Activated CD8-positive, alpha-beta T cell treated with anti-CD3 and anti-CD28 coated beads for 36 hours (primary cell): ENCODE measurements around the gene TAF10. TPM values are rescaled to one million over a fixed set of nuclear protein-coding genes. Genes with fewer than 3 reads are reported as not detected.

ENCODE experiments used
- ATAC-seq: fragments of 200-7000 bp; cut with Tn5 transposase; one replicate; pipeline ENCODE4 v1.10.0; 2021; ENCODE audit warnings: mild to moderate bottlenecking, moderate library complexity
- CTCF ChIA-PET: fragments of 350-600 bp; sonication (Branson Sonifier 250); formaldehyde crosslinking; loops from one replicate; lab custom pipeline; 2021; ENCODE audit warnings: antibody characterized with exemption; lab: Charles Lee
- POLR2A ChIA-PET: fragments of 350-600 bp; sonication (Branson Sonifier 250); formaldehyde crosslinking; loops from one replicate; lab custom pipeline; 2021; ENCODE audit warnings: antibody characterized with exemption; lab: Charles Lee
- DNase-seq: peaks from one replicate; pipeline ENCODE4 v3.0.0-alpha.2; 2020
- H3K27ac Mint-ChIP-seq: one replicate; pipeline ENCODE4 v1.8.0; 2021; ENCODE audit warnings: mild to moderate bottlenecking, mixed read lengths
- H3K27me3 Mint-ChIP-seq: one replicate; pipeline ENCODE4 v1.8.0; 2021; ENCODE audit warnings: mixed read lengths
- H3K36me3 Mint-ChIP-seq: one replicate; pipeline ENCODE4 v1.8.0; 2021; ENCODE audit warnings: low read depth, mixed read lengths
- H3K4me1 Mint-ChIP-seq: one replicate; pipeline ENCODE4 v1.8.0; 2021; ENCODE audit warnings: low read depth, mixed read lengths
- H3K4me3 Mint-ChIP-seq: one replicate; pipeline ENCODE4 v1.8.0; 2021; ENCODE audit warnings: mild to moderate bottlenecking, moderate library complexity, mixed read lengths
- H3K9me3 Mint-ChIP-seq: one replicate; pipeline ENCODE4 v1.8.0; 2021; ENCODE audit warnings: mixed read lengths
- CTCF ChIP-seq: fragments of 200-600 bp; IDR thresholded peaks from one replicate; pipeline ENCODE4 v1.8.0; 2022; ENCODE audit warnings: antibody characterized with exemption, mild to moderate bottlenecking
- intact Hi-C: fragments of 100-400 bp; cut with micrococcal nuclease; formaldehyde crosslinking; loops from one replicate; pipeline ENCODE4 v1.10.0; 2022
- total RNA-seq, 2 experiments: library from RNA; stranded (reverse); gene quantifications; one replicate each; pipeline ENCODE4 v1.2.3, GENCODE V29; 2021

TAF10 gene
- total RNA-seq, 2 experiments from 2014 or later = 151 to 160 TPM

GRCh38 chr11:6646918-6647679 is 35.1 kb upstream of the TAF10 start:
- no peak for TF ChIP-seq CTCF
- CTCF ChIA-PET = interaction anchor here (0.7 to 1.6 kb wide), 7 partner anchors 13 to 116 kb away, joined by 3 to 6 read pairs (median 3); partner anchors contain the start of genes MRPL17, TAF10 and TPP1
- Mint-ChIP-seq H3K36me3 (no peaks in the 10 kb centered on the region), H3K27ac (no peak overlapping the region), H3K4me3 (no peak overlapping the region), H3K4me1 (no peaks in the 10 kb centered on the region), H3K9me3 (no peaks in the 10 kb centered on the region), H3K27me3 (no peaks in the 10 kb centered on the region)
- POLR2A ChIA-PET = interaction anchor here (0.6 to 4.4 kb wide), 6 partner anchors 20 to 36 kb away, joined by 3 to 20 read pairs (median 3); partner anchors contain the start of genes MRPL17 and TPP1
- ATAC-seq (peak; percentile 46), DNase-seq (peak; percentile 47)
- intact Hi-C loops = no loop called here

GRCh38 chr11:6646576-6646917 is 34.5 kb upstream of the TAF10 start:
- POLR2A ChIA-PET = interaction anchor here (0.6 to 4.4 kb wide), 6 partner anchors 19 to 36 kb away, joined by 3 to 20 read pairs (median 3); partner anchors contain the start of genes MRPL17, TAF10 and TPP1
- ATAC-seq (peak; percentile 3), DNase-seq (peak; percentile 20)

GRCh38 chr11:6646071-6646470 is 34.1 kb upstream of the TAF10 start:
- H3K27me3 Mint-ChIP-seq = no peaks in the 10 kb centered on the region
- CTCF ChIA-PET = interaction anchor here (0.9 to 1.6 kb wide), 4 partner anchors 14 to 115 kb away, joined by 3 to 6 read pairs (median 4); partner anchors contain the start of gene MRPL17
- TF ChIP-seq CTCF = no peak
- no peak overlapping the region for H3K27ac Mint-ChIP-seq
- ATAC-seq = no peak
- POLR2A ChIA-PET = interaction anchor here (0.6 to 4.4 kb wide), 5 partner anchors 14 to 36 kb away, joined by 3 to 20 read pairs (median 3); partner anchors contain the start of genes MRPL17, TAF10 and TPP1
- H3K36me3 Mint-ChIP-seq = no peaks in the 10 kb centered on the region
- H3K9me3 Mint-ChIP-seq = no peaks in the 10 kb centered on the region
- no peak overlapping the region for H3K4me3 Mint-ChIP-seq
- peak; percentile 40 for DNase-seq
- intact Hi-C loops = no loop called here
- no peaks in the 10 kb centered on the region for H3K4me1 Mint-ChIP-seq

More at GRCh38 chr11:6646576-6646917, 34.5 kb upstream of the TAF10 start:
- Mint-ChIP-seq H3K27ac (no peak overlapping the region), H3K4me1 (no peaks in the 10 kb centered on the region), H3K27me3 (no peaks in the 10 kb centered on the region), H3K9me3 (no peaks in the 10 kb centered on the region), H3K4me3 (no peak overlapping the region), H3K36me3 (no peaks in the 10 kb centered on the region)
- CTCF ChIA-PET = interaction anchor here (0.9 to 1.6 kb wide), 4 partner anchors 14 to 116 kb away, joined by 3 to 6 read pairs (median 4); partner anchors contain the start of gene MRPL17
- TF ChIP-seq CTCF = no peak
- intact Hi-C loops = no loop called here

- DNase-seq (peak; percentile 18), ATAC-seq (no peak)
- no peak overlapping the region for H3K27ac Mint-ChIP-seq
- H3K27me3 Mint-ChIP-seq = no peaks in the 10 kb centered on the region
- ChIA-PET CTCF (interaction anchor here (0.8 to 1.6 kb wide), 4 partner anchors 10 to 199 kb away, joined by 3 to 4 read pairs (median 4); no protein-coding TSS in a partner anchor), POLR2A (interaction anchor here (0.7 to 1.5 kb wide), 4 partner anchors 15 to 264 kb away, joined by 3 to 4 read pairs (median 4); no protein-coding TSS in a partner anchor)
- intact Hi-C loops = no loop called here
- H3K4me1 Mint-ChIP-seq = no peaks in the 10 kb centered on the region
- no peak overlapping the region for H3K4me3 Mint-ChIP-seq
- H3K9me3 Mint-ChIP-seq = no peaks in the 10 kb centered on the region
- no peaks in the 10 kb centered on the region for H3K36me3 Mint-ChIP-seq
- no peak for TF ChIP-seq CTCF
Observed at GRCh38 chr11:6642957-6643356, 30.9 kb upstream of the TAF10 start.
